Activated CD4-positive, CD25-positive, alpha-beta regulatory T cell (primary cell): Measurements from ENCODE around the gene C14orf180.
"Not testable (repeated sequence)": the region's sequence is repeated elsewhere in the genome, so short reads cannot be mapped to it uniquely, and the experiment has no call there.

Source experiments
- DNase-seq, 4 experiments: peaks; one replicate each; lab custom pipeline; 2025; lab: John Stamatoyannopoulos, UW

The C14orf180 gene

DNA sequence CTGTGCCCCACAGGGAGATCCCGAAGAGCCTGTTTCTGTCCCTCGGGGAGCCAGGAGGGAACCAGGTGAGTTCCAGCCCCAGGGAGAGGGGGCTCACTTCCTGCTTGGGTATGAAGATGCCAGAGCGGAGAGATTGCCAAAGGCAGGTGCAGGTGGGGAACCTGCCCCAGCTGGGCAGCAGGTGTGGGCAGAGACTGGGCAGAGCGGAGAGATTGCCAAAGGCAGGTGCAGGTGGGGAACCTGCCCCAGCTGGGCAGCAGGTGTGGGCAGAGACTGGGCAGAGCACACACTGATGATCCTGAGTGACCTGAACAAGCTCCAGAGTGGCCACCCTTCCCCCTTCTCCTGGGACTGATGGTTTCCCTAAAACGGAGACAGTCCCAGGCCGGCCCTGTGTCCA lies 375 bp downstream of the C14orf180 start:
- not testable (repeated sequence) for DNase-seq

DNA sequence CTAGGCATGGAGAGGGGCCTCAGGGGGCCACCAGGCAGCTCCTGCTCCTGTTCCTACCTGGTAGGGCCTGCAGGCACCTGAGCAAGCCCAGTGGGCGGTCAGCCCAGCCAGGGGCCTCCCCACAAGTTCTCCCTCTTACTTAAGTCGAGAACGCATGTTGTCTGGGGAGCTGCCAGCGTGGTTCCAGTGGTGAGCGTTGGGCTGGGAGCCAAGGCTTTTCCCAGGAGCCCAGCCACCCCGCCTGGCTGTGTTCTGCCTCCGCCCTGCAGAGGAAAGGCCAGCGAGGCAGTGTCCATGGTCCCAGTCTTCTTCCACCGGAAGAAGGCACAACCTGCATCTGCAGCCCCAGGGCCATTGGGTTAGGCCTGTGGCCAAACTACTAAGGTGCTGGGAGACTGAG lies 1.4 kb downstream of the C14orf180 start:
- no peak for DNase-seq

DNA sequence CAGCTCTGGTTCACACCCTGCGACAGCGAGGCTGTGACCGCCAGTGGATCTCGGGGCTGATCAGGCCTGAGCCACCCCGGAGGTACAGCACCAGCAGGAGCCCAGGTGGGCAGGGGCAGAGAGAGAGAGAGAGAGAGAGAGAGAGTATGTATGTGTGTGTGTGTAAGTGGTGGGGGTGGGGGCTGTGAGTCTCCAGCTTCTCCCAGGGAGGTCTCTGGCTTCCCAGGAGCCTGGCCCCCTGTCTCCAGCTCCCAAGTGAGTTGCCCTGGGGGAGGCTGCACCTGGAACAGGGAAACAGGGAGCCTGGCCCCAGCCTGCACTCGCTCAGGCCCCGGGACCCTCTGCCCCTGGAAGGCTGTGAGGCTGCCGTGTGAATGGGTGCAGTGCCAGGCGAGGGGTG lies 2.0 kb downstream of the C14orf180 start:
- DNase-seq, result no peak

DNA sequence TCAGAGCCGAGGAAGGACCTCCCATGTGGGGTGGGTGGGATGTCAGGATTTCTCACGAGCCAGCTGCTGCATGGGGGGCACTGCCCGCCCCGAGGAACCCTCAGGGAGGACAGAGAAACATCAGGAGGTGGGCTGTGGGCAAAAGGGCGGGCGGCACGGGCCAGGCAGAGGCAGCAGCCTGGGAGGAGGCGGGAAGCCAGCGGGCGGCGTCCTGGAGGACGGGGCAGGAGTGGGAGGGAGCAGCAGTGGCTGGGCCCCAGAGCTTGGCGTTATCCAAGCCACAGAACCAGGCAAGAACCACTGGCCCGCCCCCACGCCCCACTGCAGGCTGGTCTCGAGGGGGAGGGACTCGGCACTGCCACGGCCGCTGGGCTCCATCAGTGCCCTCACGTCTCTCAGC lies 2.4 kb downstream of the C14orf180 start:
- no peak for DNase-seq

DNA sequence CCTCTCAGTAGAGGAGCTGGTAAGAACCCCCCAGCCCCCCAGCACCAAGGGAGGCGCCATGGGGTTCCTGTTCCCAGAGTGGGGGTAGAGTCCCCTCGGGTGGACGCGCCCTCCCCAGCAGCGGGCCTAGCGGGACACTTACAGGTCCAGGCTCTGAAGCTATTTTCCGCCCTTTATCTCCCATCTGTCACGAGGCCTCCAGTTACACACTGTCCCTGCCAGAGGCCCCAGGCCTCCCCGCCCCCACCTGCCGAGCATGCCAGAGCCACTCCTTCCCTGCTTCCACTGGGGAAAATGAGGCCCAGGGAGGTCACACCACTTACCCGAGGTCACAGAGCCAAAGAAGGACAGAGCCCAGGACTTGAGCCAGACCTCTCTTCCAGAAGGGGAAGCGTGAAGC lies 3.1 kb downstream of the C14orf180 start:
- no peak for DNase-seq

DNA sequence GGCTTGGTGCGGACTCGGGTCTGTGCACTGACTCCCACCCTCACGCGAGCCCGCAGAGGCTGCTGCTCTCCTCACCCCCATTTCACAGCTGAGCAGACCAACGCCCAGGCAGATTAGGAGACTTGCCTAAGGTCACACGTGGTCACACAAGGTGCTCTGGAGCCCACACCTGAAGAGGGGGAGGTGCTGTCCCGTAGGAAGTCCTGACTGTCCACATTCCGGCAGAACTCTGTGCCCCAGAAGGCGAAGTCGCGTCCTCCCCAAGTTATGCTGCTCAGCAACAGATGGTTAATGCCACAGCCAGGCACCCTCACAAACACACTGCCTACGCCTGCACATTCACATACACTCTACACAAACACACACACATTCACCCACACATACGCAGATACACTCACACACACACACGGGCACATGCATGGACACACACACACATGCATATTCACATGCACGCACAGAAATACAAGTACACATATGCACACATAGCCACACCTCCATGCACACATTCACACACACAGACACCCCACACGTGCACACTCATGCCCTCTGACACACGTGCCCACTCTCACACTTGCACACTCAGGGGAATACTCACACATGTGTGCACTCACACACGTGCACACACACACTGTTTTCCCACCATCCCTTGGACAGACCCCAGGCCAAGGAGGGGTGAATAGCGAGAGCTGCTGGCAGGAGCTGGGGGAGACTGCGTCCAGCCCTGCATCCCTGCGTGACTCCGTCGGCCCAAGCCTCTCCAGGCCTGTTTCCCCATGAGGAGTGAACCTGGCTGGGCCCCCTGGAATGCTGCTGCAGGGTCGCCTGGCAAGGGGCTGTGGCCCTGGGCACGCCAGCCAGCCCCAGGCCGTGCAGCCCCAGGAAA lies 4.1 kb downstream of the C14orf180 start:
- no peak for DNase-seq

DNA sequence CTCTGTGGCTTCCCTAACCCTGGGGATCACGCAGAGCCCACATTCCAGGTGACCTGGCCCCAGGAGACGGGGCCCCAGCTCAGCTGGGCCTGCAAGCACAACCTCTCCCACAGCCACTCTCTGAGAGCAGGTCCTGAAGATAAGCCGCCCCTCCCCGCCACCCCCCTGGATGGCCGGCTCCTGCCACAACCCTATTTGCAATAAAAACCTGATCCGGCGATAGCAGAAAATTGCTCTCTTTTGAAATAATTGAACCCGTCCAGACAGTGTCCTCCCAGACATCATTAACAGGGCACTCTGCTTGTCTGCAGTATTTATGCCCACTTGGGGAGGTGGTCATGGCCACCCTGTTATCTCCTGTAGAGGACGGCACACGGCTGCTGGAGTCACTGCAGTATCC lies 5.0 kb downstream of the C14orf180 start:
- DNase-seq, result no peak

DNA sequence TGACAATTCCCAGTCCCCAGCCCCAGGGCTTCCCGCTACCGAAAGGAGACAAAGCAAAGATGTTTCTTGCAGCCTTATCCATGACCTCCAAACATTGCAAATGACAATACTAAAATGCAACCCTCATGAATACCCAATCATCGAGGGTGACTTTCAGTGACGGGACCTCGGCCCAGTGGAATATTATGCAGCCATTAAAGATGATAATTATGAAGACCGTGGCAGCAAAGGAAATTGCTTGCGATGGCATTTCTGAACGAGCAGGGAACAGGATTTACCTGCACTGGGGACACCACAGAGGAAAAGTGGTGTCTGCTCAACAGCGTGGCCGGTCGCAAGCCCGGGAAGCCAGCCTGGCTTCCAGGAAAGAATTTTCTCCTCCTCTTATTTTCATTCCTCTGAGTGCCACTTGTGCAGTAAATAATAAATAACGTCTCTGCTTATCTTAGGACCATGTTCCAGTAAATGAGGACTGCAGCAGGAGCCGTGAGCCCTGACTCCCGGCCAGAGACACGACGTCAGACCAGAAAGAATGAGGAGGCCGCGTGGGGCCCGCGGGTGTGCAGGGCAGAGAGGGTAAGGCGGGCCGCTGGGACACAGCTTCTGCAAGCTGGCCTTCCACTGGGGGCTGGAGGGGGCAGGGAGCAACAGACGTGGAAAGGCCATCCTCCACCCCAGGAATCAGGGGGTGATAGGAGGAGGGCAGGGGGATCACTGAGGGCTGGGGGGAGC lies 6.6 kb downstream of the C14orf180 start:
- DNase-seq, result no peak

DNA sequence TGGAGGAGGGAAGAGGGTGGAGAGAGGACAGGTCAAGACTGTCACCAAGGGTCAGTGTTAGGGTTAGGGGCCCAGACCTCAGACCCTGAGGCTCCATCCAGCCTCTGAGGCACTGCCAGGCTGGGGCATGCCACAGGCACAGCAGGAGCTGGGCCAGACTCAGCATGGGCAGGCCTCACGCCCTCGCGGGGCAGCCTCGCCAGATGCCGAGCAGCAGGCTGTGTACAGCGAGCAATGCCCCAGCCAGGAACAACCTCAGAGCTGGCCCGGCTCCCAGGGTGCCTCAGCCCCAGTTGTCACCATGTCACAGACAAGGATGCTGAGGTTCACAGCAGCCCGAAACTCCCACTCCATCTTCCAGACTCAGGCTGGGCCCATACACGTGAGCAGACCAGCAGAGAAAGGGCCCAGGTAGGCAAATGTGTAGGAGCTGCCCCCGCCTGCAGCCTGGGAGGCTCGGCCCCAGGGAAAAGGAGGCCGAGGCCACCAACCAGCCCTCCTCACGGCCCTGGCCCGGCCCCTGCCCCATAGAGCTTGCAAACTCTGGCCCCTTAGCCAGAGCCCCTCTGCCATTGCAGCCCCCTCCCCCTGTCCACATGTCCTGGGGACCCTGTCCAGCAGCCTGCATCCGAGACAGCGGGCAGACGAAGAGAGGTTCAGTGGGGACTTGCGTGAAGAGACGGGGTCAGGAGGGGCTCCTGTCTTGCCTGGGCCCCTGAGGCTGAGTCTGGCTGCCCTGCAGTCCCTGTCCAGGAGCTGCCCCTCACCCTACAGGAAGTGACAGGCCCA lies 7.5 kb downstream of the C14orf180 start:
- no peak for DNase-seq

DNA sequence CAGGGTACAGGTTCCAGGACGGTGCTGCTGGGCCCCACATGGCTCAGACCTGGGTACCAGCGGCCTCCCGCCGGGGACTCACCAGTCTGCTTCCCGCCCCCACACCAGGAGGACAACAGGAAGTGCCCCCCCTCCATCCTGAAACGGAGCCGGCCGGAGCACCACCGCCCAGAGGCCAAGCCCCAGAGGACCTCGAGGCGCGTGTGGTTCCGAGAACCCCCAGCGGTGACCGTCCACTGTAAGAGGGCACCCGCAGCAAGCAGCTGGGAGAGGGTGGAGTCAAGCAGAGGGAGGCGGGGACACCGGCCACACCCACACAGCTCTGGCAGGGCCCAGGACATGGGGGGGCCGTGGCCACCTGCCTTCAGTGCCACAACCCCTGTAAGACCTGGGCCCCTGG lies 8.1 kb downstream of the C14orf180 start:
- no peak for DNase-seq

DNA sequence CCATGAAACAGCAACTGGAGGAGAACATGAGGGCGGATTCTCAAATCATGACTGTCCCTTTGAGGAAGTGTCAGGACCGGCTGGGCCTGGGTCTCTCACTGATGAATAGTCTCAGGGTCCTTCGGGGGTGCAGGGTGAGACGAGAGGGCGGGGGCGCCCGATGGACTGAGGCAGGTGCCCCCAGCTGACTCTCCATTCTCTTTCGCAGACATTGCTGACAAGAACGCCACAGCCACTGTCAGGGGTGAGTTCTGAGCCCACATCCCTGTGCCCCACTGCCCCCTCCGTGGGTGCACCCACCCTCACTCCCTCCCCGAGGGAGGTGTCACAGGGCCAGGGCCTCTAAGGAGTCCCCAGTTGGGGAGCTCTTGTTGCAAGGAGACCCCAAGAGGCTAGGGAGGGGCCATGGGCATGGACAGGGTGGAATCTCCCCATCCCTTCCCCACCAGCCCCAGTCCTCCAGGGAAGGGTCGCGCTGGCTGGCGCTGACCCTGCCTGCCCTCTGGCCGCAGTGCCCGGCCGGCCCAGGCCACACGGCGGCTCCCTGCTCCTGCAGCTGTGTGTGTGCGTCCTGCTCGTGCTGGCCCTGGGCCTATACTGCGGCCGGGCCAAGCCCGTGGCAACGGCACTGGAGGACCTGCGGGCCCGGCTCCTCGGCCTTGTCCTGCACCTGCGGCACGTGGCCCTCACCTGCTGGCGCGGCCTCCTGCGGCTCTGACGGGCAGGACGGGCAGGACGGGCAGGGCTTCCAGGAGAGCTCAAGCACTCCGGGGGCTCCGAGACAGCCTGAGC lies 8.7 kb downstream of the C14orf180 start:
- DNase-seq, result no peak

DNA sequence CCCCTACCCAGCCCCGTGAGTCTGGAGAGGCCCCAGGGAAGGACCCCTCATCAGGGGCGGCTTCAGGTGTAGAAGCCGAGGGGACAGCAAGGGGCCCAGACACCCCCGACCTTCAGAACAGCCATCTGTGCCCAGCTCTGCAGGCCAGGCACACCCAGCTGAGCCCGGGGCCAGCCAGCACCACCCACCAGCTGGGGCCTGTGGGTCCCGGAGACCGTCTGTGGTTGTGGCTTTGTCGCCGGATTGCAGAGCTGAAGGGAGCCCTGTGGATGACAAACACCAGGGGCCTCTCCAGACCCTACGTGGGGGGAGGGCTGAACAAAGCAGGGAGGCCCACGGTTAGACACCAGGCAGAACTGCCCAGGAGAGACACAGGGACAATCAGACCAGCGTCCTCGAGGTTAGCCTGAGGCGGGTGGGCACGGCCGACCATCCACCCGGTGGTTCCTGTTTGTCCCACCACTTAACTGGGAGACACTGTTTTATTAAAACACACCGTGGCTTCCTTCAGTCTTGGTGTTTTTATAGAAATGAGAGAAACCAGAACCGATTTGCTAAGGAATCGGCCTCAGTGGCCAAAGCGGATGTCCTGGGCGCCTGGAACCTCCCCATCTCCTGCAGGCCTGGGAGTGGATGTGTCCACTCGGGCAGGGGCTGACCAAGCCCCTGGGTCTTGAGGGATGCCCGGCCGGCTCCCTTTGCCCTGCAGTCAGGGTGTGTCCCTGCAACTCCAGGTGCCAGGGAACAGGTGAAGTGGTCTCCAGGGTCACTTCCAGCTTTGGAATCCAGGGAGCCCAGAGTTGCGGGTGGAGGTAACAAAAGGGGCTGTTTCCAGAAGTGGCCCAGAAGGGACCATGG lies 10.0 kb downstream of the C14orf180 start:
- DNase-seq, result no peak

DNA sequence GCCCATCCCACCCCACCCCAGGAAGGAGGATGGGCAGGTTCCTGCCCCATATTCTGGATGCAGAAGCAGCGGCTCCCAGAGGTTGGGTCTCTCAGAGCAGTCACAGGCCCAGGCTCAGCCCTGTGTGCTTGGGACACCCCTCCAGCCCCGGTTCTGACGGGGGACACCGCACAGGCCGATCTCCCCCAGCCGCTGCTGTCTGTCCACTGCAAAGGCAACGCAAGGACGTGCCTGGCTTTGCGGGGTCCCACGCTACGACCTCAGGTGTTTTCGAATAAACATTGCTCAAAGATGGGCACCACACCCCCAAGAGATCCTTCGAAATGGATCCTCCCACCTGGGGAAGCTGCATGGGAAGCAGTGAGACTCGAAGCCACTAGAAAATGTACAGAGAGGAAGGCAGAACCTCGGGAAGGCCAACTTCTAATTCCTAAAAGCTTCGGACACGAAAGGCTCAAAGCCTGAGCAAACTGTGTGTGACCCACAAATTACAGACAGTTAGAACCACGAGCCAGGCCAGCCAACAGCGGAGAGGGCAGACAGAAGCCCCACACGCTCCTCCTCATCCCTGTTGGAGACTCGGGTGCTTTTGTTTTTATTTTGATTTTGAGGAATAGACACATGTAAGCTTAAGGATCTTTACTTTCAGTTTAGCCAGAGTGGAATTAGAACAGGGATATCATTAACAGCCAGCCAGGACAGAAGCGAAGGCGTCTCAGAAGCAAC lies 10.8 kb downstream of the C14orf180 start:
- DNase-seq, result no peak

DNA sequence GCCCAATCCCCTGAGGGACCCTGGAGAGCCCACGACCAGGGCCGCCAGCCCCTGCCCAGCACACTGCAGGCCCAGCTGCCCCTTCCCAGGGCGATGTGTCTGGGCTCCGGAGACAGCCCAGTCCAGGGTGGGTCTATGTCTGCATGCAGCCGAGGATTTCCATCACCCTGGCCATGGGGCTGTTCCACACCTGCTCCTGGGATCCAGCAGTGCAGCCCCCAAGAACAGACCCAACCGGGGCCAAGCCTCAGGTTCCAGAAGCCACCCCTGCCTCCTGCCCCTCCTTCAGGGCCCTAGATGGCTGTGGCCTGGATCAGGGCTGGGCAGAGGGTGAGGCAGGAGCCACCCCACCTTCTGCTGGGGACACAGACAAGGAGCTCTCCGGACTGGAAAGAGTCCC lies 11.5 kb downstream of the C14orf180 start:
- no peak for DNase-seq

DNA sequence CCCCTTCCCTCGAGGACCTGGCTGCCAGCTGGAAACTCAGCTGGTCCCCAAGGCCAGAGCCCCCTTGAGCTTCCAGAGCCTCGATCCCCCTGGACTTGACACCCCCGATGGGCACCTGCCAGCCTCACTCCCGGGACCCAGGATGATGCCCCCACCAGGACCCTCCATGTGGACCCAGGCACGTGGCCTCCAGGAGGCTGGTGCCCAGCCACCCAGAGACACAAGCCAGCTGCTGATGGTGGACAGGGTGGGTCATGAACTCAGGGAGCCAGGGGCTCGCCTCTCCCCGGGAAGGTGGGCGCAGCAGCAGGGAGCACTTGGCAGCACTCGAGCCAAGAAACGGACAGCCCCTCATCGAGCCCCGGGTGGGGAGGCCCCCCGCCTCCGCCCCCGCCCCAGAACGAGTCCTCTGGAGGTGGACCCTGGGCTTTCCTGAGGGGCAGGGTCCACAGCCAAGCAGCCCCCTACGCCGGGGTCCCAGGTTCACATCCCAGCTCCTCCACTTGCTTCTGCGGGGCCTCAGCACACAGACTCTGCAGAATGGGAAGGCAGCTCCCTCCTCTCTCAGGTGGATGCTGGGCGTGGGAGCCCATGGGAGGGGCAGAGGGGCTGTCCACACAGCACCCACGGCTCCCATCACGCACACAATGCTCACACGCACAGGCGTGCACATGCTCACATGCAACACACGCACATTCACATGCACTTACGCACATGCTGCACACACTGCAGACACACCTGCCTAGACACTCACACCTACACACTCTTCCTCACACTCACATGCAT lies 12.1 kb downstream of the C14orf180 start:
- no peak for DNase-seq

DNA sequence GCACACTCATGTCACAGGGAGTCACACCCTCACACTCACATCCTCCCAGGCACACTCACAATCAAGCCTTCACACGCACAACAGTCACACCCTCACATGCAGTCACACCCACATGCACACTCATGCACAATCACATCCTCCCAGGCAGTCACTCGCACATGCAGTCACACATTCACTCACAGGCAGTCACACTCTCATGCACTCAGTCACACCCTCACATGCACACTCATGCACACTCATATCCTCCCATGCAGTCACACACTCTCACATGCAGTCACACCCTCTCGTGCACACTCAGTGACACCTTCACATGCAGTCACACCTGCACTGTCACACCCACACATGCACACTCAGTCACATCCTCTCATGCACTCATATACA lies 12.7 kb downstream of the C14orf180 start:
- no peak for DNase-seq

DNA sequence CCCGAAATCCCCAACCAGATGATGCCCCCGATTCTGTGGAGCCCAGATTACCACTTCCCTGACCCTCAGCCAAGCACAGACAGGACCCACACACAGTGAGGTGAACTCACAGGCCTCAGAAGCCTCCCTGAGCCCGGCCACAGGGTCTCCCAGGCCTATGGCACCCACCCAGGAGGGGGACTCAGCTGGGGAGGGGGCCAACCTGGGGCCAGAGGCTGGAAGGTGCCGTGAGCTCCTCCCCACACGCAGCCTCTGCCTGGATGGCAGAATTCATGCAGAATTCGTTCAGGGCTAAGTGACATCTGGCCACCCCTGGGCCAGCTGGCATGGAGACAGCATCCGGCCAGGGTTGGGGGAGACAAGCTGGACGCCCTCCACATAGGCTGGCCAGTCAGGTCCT lies 13.2 kb downstream of the C14orf180 start:
- DNase-seq, result no peak

DNA sequence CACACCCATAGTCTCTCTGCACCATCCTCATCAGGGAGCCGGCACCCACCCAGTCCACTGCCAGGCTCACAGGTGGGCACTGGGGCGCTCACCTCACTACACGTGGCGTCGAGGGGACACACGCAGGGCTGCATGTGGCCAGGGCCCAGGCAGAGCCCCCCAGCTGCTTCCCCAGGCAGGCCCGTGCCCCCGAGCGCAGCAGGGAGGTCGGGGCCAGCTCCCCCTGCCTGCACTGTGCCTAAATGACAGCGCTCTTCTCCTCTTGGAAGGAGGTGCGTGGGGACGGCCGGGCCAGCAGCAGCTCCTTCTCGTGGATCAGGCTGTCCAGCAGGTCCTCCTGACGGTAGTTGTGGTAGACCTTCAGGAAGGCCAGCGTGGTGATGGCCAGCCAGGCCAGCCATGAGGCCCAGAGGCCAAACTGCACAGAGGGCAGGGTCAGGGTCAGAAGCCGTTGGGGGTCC lies 13.7 kb downstream of the C14orf180 start:
- DNase-seq, result no peak

DNA sequence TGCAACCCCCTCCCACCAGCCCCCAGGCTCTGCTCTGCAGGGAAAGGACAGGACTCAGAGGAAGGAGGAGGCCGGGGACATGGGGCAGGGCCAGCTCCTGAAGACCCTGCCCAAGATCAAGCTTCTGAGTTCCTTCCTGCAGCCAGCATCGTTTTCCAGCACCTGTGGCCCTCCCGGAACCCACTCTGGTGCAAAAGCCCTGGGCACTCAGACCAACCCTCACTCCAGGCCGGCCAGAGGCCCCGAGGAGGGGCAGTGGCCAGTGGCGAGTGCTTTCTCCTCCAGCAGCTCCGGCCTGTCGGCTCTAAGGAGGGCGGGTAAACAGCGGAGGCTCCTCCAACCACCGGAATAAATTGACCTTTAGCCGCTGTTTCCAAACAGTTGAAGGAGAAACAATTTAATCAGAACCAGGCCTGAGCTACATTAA lies 14.2 kb downstream of the C14orf180 start:
- DNase-seq, result no peak
